Vagina (tissue), 2 donors: Measurements from ENCODE around the gene FAM210A. TPM values are rescaled to one million over a fixed set of nuclear protein-coding genes. Genes with fewer than 3 reads are reported as not detected.
A peak's percentile ranks its signal among the peaks of the same experiment; 100 is the strongest.

Experiments
- DNase-seq, 2 donors: peaks; one replicate each; pipeline ENCODE4 v3.0.0-alpha.2; 2017; ENCODE audit errors: extremely low spot score in 2 of 2
- H3K27ac ChIP-seq: fragments of 200-600 bp; sonication (generic); one replicate; pipeline ENCODE4 v1.5.1; 2019
- H3K27me3 ChIP-seq: fragments of 200-600 bp; sonication (generic); one replicate; pipeline ENCODE4 v1.5.1; 2019
- H3K36me3 ChIP-seq, 2 donors: fragments of 200-600 bp; sonication (generic); one replicate each; pipeline ENCODE4 v1.5.1; 2017 to 2019
- H3K4me1 ChIP-seq: fragments of 200-600 bp; sonication (generic); one replicate; pipeline ENCODE4 v1.5.1; 2019
- H3K4me3 ChIP-seq, 2 donors: fragments of 200-600 bp; sonication (generic); 1 replicate in 1 of 2; 2 replicates in 1 of 2; pipeline ENCODE4 v1.5.1; 2016 to 2019
- H3K9me3 ChIP-seq: fragments of 200-600 bp; sonication (generic); one replicate; pipeline ENCODE4 v1.5.1; 2019
- CTCF ChIP-seq, 3 experiments: fragments of 450-650 bp in 2 of 3; fragments of 200-600 bp in 1 of 3; sonication (generic) in 1 of 3; IDR thresholded peaks; one replicate each; pipeline ENCODE4 v1.5.1; 2017 to 2019; ENCODE audit warnings: antibody characterized with exemption in 3 of 3, mild to moderate bottlenecking in 2 of 3, moderate library complexity in 2 of 3
- POLR2A ChIP-seq, 2 donors: fragments of 450-650 bp; IDR thresholded peaks; one replicate each; pipeline ENCODE4 v1.6.1; 2017; ENCODE audit warnings: antibody characterized with exemption in 2 of 2, mild to moderate bottlenecking in 2 of 2, moderate library complexity in 2 of 2
- POLR2AphosphoS5 ChIP-seq, 2 donors: sonication (generic); formaldehyde crosslinking; IDR thresholded peaks; one replicate each; pipeline ENCODE4 v1.9.0; 2017; ENCODE audit warnings: antibody characterized with exemption in 2 of 2, mild to moderate bottlenecking in 2 of 2, low read depth in 1 of 2; ENCODE audit not compliant: insufficient read depth in 1 of 2
- intact Hi-C: fragments of 100-400 bp; cut with DNase I; formaldehyde crosslinking; loops from one replicate; pipeline ENCODE4 v1.15.1; 2023
- total RNA-seq: library from RNA; depleted of rRNA; stranded (reverse); fragments of >200 nt; gene quantifications from one replicate; pipeline ENCODE4 v1.2.3, GENCODE V29; 2016

The FAM210A gene
- total RNA-seq, 1 donor from 2014 or later = 12.8 TPM

GRCh38 chr18:13633700-13634099 is 92.7 kb downstream of the FAM210A start:
- intact Hi-C loops = no loop called here
- Histone ChIP-seq H3K27me3 (no peaks in the 10 kb centered on the region), H3K27ac (no peak overlapping the region), H3K4me3 (no peak overlapping the region), H3K36me3 (no peaks in the 10 kb centered on the region), H3K9me3 (no peaks in the 10 kb centered on the region), H3K4me1 (no peaks in the 10 kb centered on the region)
- no peak for TF ChIP-seq CTCF (IDR thresholded peaks at IDR 0.05)
- no peak for TF ChIP-seq POLR2AphosphoS5 (IDR thresholded peaks at IDR 0.05; ENCODE audit: insufficient read depth in 1 of 2, low read depth in 1 of 2)
- no peak for TF ChIP-seq POLR2A (IDR thresholded peaks at IDR 0.05)
- DNase-seq = no peak

GRCh38 chr18:13630716-13631268 is 95.6 kb downstream of the FAM210A start:
- TF ChIP-seq CTCF (IDR thresholded peaks at IDR 0.05) = no peak
- no peak for TF ChIP-seq POLR2AphosphoS5 (IDR thresholded peaks at IDR 0.05; ENCODE audit: insufficient read depth in 1 of 2, low read depth in 1 of 2)
- TF ChIP-seq POLR2A (IDR thresholded peaks at IDR 0.05) = no peak
- no peak for DNase-seq

GRCh38 chr18:13629841-13630715 is 96.3 kb downstream of the FAM210A start:
- DNase-seq = no peak
- intact Hi-C loops = no loop called here
- peak overlapping the region; percentile 25 for H3K27ac ChIP-seq
- H3K4me1 ChIP-seq = no peaks in the 10 kb centered on the region
- no peak overlapping the region for H3K4me3 ChIP-seq
- H3K9me3 ChIP-seq = no peaks in the 10 kb centered on the region
- H3K27me3 ChIP-seq = no peaks in the 10 kb centered on the region
- H3K36me3 ChIP-seq = no peaks in the 10 kb centered on the region
- no peak for TF ChIP-seq POLR2A (IDR thresholded peaks at IDR 0.05)
- peak in 1 of 2 donors; percentile 27 for TF ChIP-seq POLR2AphosphoS5 (IDR thresholded peaks at IDR 0.05; ENCODE audit: insufficient read depth in 1 of 2, low read depth in 1 of 2)
- peak; percentile 43 to 85 (median 65) for TF ChIP-seq CTCF (IDR thresholded peaks at IDR 0.05)

More at GRCh38 chr18:13630716-13631268, 95.6 kb downstream of the FAM210A start:
- Histone ChIP-seq H3K27ac (no peak overlapping the region), H3K4me1 (no peaks in the 10 kb centered on the region), H3K36me3 (no peaks in the 10 kb centered on the region), H3K4me3 (no peak overlapping the region), H3K27me3 (no peaks in the 10 kb centered on the region), H3K9me3 (no peaks in the 10 kb centered on the region)
- intact Hi-C loops = no loop called here

- intact Hi-C loops = no loop called here
- Histone ChIP-seq H3K27ac (no peak overlapping the region), H3K36me3 (no peaks in the 10 kb centered on the region), H3K4me1 (no peaks in the 10 kb centered on the region), H3K27me3 (no peaks in the 10 kb centered on the region), H3K4me3 (no peak overlapping the region), H3K9me3 (no peaks in the 10 kb centered on the region)
- no peak for DNase-seq
- TF ChIP-seq POLR2A (IDR thresholded peaks at IDR 0.05) (no peak), POLR2AphosphoS5 (IDR thresholded peaks at IDR 0.05; ENCODE audit: insufficient read depth in 1 of 2, low read depth in 1 of 2) (no peak), CTCF (IDR thresholded peaks at IDR 0.05) (no peak)
Observed at GRCh38 chr18:13628211-13628610, 98.1 kb downstream of the FAM210A start.

- no peak for DNase-seq
- intact Hi-C loops = no loop called here
Observed at GRCh38 chr18:13627639-13628038, 98.7 kb downstream of the FAM210A start.

More at GRCh38 chr18:13627639-13628038, 98.7 kb downstream of the FAM210A start:
- Histone ChIP-seq H3K4me3 (no peak overlapping the region), H3K27me3 (no peaks in the 10 kb centered on the region), H3K4me1 (no peaks in the 10 kb centered on the region), H3K27ac (no peak overlapping the region), H3K36me3 (no peaks in the 10 kb centered on the region), H3K9me3 (no peaks in the 10 kb centered on the region)
- no peak for TF ChIP-seq POLR2AphosphoS5 (IDR thresholded peaks at IDR 0.05; ENCODE audit: insufficient read depth in 1 of 2, low read depth in 1 of 2)
- TF ChIP-seq POLR2A (IDR thresholded peaks at IDR 0.05) = no peak
- TF ChIP-seq CTCF (IDR thresholded peaks at IDR 0.05) = no peak
